ENCODE data around the gene SOS1. TPM values are rescaled to one million over a fixed set of nuclear protein-coding genes. Genes with fewer than 3 reads are reported as not detected.
"Not testable (repeated sequence)": the region's sequence is repeated elsewhere in the genome, so short reads cannot be mapped to it uniquely, and the experiment has no call there.

Gene SOS1
- total and polyA plus RNA-seq, 2 donors, result 17.3 to 92.6 TPM

DNA sequence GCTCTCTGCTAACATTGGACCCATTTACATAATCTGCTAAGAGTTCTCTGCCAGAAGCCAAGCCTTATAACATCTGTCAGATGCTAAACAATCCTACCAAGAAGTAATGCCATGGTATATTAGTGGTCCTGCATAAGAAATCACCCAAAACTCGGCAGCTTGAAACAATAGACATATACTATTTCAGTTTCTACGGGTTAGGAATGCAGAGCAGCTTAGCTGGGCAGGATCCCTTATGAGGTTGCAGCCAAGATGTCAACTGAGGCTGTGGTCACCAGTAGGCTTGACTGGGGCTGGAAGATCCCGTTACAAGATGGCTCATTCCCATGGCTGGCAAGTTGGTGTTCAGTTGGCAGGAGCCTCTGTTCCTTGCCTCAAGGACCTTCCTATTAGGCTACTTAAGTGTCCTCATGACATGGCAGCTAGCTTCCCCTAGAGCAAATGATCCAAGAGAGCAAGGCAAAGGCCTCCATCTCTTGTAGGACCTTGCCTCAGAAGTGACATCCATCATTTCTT, 25.1 kb upstream of the SOS1 start:
- H3K4me3 ChIP-seq (ENCODE audit: low read depth, low read length), result no peak overlapping the region
- no peak for DNase-seq (ENCODE audit: extremely low spot score)
- H3K36me3 ChIP-seq (ENCODE audit: insufficient read depth), result no peaks in the 10 kb centered on the region
- no peak overlapping the region for H3K27ac ChIP-seq (ENCODE audit: low read depth)
- no peaks in the 10 kb centered on the region for H3K4me1 ChIP-seq (ENCODE audit: insufficient read depth)
- 87% methylated on average over 3 of the region's 3 CpGs for WGBS

DNA sequence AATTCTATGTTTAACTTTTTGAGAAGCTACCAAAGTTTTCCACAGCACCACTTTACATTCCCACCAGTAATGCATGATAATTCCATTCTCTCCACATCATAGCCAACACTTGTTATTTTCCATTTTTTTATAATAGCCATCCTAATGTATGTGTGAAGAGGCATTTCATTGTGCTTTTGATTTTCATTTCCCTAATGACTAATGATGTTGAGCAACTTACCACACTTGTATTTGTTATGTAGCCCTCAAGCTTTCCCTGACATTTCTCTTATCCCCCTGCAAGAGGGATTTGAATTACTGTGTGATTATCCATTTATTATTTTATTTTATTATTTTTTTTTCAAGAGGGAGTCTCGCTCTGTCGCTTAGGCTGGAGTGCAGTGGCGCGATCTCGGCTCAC, 23.6 kb upstream of the SOS1 start:
- DNase-seq (ENCODE audit: extremely low spot score), result no peak
- Histone ChIP-seq H3K4me1 (ENCODE audit: insufficient read depth) (no peaks in the 10 kb centered on the region), H3K36me3 (ENCODE audit: insufficient read depth) (no peaks in the 10 kb centered on the region), H3K4me3 (ENCODE audit: low read depth, low read length) (no peak overlapping the region), H3K27ac (ENCODE audit: low read depth) (no peak overlapping the region)
- WGBS, result 99% methylated on average over 5 of the region's 5 CpGs

DNA sequence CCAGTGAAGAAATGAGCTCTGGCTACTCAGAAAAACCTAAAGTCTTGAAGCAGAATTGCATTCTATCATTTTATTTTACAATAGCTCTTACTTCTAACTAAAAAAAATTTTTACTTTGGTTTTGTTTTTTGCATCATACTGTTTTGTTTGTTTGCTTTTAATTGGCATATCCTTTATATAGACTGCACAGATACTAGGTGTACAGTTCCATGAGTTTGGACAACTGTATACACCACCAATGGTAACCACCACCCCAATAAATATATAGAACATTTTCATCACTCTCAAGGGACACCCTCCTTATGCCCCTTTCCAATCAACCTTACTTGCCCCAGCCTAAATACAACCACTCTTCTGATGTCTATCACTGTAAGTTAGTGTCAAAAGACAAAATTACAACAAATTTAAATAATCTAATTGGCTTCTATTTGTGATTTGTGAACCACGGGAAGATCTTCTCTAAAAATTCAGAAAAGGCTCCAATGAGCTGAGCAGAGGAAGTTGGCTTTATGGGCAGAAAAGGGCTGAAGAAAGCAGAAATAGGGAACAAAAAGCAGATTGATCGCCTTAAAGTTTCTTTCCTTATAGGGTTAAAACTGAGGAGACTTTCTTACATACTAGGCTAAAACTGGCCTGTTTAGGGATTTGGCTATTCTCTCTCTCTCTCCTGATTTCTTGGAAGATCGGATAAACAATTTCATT, 22.2 kb upstream of the SOS1 start:
- Histone ChIP-seq H3K4me1 (ENCODE audit: insufficient read depth) (no peaks in the 10 kb centered on the region), H3K36me3 (ENCODE audit: insufficient read depth) (no peaks in the 10 kb centered on the region), H3K4me3 (ENCODE audit: low read depth, low read length) (no peak overlapping the region), H3K27ac (ENCODE audit: low read depth) (no peak overlapping the region)
- no peak for DNase-seq (ENCODE audit: extremely low spot score)
- WGBS, result 70% methylated on average over 3 of the region's 3 CpGs

DNA sequence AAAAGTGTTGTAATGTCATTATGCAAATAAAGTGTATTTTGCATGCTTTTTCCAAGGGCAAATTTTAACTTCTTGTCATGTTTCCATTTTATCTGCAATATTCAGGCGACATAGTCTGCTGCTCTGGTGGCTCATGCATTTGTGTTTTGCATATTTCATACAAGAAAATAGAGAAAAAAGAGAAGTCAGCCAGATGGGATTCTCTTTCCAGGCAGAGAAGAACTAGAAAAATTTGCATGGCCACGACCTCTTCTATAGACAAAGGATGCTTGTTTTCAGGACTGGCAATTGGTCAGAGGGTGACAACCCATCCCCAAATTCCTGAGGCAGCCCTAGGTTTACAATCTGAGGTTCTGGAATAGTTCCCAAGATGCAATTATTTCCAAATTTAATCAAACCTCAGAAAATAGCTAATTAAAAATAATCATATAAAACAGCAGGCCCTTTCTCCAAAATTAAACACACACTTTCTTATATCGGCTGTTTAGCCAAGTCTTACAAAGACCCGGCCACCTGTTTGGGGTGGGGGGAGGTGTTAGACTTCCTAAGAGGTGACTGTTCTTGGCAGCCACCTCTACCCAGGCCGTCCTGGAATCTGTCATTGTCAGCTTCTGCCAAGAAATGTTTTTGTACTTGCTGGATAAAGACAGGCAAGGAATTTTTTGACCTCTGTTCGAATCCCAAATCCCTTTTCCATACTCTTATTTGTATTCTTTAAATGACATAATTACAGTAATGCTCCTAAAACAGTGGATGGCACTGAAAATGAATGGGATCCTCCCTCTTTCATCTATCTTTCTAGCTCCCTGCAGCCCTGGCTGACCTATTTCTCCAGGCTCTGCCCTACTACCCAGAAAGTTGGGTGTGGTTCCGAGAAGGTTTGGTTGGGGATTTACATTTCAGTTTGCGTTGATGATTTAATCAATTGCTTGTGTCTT, 20.8 kb upstream of the SOS1 start:
- Histone ChIP-seq H3K36me3 (ENCODE audit: insufficient read depth) (no peaks in the 10 kb centered on the region), H3K27ac (ENCODE audit: low read depth) (no peak overlapping the region), H3K4me3 (ENCODE audit: low read depth, low read length) (no peak overlapping the region), H3K4me1 (ENCODE audit: insufficient read depth) (no peaks in the 10 kb centered on the region)
- 33% methylated on average over 8 of the region's 8 CpGs for WGBS
- DNase-seq (ENCODE audit: extremely low spot score), result no peak

DNA sequence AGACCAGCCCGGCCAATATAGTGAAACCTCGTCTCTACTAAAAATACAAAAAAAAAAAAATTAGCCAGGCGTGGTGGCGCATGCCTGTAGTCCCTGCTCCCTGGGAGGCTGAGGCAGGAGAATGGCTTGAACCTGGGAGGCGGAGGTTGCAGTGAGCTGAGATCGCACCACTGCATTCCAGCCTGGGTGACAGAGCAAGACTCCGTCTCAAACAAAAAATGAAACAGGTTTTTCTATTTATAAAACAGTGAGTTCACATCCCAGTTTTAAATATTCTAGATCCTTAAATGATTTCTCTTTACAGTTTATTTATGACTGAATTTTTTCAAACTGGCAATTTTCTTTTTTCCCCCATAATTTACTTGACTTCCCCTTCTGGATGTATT, 20.1 kb upstream of the SOS1 start:
- 78% methylated on average over 7 of the region's 7 CpGs for WGBS
- not testable (repeated sequence) for H3K27ac ChIP-seq (ENCODE audit: low read depth); DNase-seq (ENCODE audit: extremely low spot score)

DNA sequence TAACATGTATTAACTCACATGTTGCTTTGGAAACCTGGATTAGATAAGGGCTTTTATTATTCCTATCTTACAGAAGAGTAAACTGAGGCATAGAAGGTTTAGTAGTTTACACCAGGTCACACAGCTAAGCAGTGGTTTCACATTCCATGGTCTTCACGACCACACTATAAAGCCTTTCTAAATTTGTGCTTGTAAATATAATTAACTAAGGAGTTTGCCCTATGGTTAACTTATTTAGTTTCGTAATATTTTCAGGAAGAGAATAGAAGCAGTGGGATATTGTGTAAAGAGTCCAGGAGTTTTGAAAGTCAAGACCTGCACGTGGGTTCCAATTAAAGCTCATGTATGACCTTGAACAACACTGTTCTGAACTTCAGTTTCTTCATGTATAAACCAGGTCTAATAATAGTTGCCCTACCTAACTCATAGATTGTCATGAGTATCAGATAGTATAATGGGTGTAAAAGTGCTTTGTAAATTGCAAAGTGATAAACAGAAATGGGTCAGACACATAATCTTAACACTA, 19.5 kb upstream of the SOS1 start:
- H3K4me3 ChIP-seq (ENCODE audit: low read depth, low read length), result no peak overlapping the region
- no peaks in the 10 kb centered on the region for H3K36me3 ChIP-seq (ENCODE audit: insufficient read depth)
- WGBS, result 51% methylated on average over 3 of the region's 3 CpGs
- H3K4me1 ChIP-seq (ENCODE audit: insufficient read depth), result no peaks in the 10 kb centered on the region
- no peak overlapping the region for H3K27ac ChIP-seq (ENCODE audit: low read depth)
- DNase-seq (ENCODE audit: extremely low spot score), result no peak

More for the DNA sequence above, 20.1 kb upstream of the SOS1 start:
- H3K4me3 ChIP-seq (ENCODE audit: low read depth, low read length); H3K36me3 ChIP-seq (ENCODE audit: insufficient read depth); H3K4me1 ChIP-seq (ENCODE audit: insufficient read depth): not testable (repeated sequence)

DNA sequence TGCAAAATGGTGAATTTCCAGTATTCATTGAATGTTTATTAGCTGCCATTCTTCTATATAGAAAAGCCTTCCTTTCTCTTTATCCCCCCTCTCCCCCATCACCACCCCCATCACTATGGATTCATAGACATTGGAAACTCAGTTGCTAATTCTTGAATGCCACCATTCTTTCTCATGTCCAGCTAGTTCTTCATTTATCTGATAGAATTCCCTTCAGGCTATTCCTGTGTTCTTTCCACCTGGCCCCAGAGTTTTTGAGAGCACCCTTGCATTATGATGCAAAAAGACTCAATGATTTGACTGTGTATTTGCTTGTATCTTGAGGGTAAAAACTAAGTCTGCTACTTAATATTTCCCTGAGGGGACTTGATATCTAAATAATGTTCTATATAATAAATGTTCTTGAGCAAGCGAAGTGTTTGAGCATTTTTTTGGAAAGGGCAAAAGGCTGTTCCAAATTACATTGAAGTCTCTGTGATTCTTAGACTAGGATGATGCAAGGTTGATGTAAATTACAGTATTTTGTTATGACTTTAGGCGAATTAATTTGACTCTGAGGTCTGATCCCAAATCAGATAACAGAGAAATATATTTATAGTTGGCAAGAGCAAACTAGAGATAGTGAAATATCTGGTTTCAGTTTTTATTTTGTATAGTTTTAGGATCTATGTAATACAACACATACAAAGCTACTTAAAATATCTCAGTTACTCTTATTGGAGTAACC, 18.8 kb upstream of the SOS1 start:
- Histone ChIP-seq H3K4me3 (ENCODE audit: low read depth, low read length) (no peak overlapping the region), H3K36me3 (ENCODE audit: insufficient read depth) (no peaks in the 10 kb centered on the region), H3K27ac (ENCODE audit: low read depth) (no peak overlapping the region), H3K4me1 (ENCODE audit: insufficient read depth) (no peaks in the 10 kb centered on the region)
- 24% methylated on average over 2 of the region's 2 CpGs for WGBS
- no peak for DNase-seq (ENCODE audit: extremely low spot score)

DNA sequence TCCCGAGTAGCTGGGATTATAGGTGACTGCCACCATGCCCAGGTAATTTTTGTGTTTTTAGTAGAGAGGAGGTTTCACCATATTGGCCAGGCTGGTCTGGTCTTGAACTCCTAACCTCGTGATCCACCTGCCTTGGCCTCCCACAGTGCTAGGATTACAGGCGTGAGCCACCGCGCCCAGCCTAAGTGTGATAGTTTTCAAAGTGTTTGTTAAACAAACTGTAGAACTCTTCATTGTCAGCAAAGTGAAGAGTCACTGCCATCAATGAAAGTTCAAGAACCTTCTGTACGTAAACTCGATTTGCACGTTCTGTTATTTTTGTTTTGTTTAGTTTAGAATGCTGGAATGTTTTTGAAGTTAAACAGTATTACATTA, 18.0 kb upstream of the SOS1 start:
- Histone ChIP-seq H3K4me1 (ENCODE audit: insufficient read depth) (no peaks in the 10 kb centered on the region), H3K4me3 (ENCODE audit: low read depth, low read length) (no peak overlapping the region), H3K27ac (ENCODE audit: low read depth) (no peak overlapping the region), H3K36me3 (ENCODE audit: insufficient read depth) (no peaks in the 10 kb centered on the region)
- WGBS, result 86% methylated on average over 8 of the region's 8 CpGs
- DNase-seq (ENCODE audit: extremely low spot score), result no peak

DNA sequence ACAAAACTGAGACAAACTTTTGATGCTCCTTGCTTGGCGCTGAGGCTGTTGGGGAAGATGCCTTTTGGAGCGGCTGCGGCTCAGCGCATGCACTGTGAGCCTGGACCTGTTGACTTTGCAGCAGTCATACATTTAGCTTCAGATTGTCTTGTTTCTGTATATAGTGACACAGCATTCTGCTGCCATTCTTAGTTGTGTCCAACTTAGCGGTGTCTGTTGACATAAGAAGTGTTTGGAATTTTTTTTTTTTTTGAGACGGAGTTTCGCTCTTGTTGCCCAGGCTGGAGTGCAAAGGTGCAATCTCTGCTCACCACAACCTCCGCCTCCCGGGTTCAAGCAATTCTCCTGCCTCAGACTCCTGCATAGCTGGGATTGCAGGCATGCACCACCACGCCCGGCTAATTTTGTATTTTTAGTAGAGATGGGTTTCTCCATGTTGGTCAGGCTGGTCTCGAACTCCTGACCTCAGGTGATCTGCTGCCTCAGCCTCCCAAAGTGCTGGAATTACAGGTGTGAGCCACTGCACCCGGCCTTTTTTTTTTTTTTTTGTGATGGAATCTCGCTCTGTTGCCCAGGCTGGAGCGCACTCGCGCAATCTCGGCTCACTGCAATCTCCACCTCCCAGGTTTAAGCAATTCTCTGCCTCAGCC, 17.5 kb upstream of the SOS1 start:
- not testable (repeated sequence) for DNase-seq (ENCODE audit: extremely low spot score); H3K4me3 ChIP-seq (ENCODE audit: low read depth, low read length); H3K36me3 ChIP-seq (ENCODE audit: insufficient read depth); H3K27ac ChIP-seq (ENCODE audit: low read depth); H3K4me1 ChIP-seq (ENCODE audit: insufficient read depth)
- WGBS, result 95% methylated on average over 18 of the region's 18 CpGs

DNA sequence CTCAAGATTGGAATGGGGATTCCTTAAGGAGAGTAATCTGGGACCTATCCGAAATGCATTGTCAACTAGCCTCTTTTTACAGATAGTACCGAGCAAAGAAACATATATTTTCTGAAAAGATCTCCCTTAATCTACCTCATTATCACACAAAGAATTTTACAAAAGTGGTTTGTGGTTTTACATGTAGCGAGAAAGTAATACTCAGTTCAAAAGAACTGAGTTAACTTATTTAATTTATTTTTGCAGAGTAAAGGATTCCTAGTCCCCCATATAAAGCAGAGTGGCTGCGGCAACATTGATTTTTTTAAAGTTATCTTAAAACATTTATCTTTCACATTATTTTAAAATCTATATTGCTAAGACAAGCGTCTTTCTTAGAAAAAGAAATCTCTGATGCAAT, 15.9 kb upstream of the SOS1 start:
- Histone ChIP-seq H3K4me3 (ENCODE audit: low read depth, low read length) (no peak overlapping the region), H3K27ac (ENCODE audit: low read depth) (no peak overlapping the region), H3K4me1 (ENCODE audit: insufficient read depth) (no peaks in the 10 kb centered on the region), H3K36me3 (ENCODE audit: insufficient read depth) (no peaks in the 10 kb centered on the region)
- WGBS, result 77% methylated on average over 5 of the region's 5 CpGs
- no peak for DNase-seq (ENCODE audit: extremely low spot score)

DNA sequence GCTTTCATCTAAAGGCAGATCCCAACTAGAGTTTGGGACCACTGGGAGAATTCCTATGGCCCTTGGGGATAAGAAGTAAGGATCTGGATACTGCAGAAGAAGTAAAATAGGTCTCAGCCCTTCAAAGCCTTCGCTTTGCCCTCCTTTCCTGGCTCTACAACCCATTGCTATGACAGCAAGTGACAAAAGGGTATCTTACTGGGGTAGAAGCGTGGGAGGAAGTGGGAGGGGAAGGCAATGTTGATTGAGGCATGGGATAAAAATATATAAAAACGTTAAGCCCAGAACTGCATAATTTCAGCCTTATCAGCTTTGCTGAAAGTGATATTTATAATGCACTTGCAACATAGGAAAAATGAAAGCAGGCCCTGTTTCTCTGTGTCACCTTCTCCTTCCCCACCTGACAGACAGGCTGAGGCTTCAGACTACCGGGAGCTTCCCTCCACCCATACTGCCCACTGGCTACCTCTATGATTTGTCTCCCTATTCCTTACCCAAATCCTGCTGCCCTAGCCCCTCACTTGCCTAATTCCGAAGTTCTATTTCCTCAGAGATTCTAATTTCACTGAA, 14.9 kb upstream of the SOS1 start:
- Histone ChIP-seq H3K36me3 (ENCODE audit: insufficient read depth) (no peaks in the 10 kb centered on the region), H3K4me3 (ENCODE audit: low read depth, low read length) (no peak overlapping the region), H3K27ac (ENCODE audit: low read depth) (no peak overlapping the region), H3K4me1 (ENCODE audit: insufficient read depth) (no peaks in the 10 kb centered on the region)
- WGBS, result 68% methylated on average over 5 of the region's 5 CpGs
- DNase-seq (ENCODE audit: extremely low spot score), result no peak

DNA sequence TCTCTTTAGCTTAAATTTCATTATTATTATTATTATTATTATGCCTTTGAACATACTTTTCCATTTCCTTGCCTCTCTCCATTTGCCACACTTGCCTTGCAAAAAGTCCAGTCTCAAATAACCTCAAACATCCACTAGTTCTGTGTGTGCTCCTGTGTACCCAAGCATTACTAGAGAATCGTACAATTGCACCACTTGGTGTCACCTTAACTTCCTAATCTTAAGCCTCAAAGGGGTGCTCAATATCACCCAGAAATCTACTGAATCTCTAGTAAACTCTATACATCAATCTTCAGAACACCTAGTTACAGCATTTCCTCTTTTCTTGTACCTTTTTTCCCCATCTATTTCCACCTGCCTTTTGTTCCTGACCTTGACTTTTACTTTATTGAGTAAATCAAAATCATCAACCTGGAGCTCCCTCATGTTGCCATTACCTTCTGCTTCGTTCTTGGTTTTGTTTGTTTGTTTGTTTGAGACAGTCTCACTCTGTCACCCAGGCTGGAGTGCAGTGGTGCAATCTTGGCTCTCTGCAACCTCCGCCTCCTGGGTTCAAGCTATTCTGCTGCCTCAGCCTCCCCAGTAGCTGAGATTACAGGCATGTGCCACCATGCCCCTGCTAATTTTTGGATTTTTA, 12.5 kb upstream of the SOS1 start:
- Histone ChIP-seq H3K4me1 (ENCODE audit: insufficient read depth) (no peaks in the 10 kb centered on the region), H3K4me3 (ENCODE audit: low read depth, low read length) (no peak overlapping the region), H3K36me3 (ENCODE audit: insufficient read depth) (no peaks in the 10 kb centered on the region), H3K27ac (ENCODE audit: low read depth) (no peak overlapping the region)
- no peak for DNase-seq (ENCODE audit: extremely low spot score)
- WGBS, result 82% methylated on average over 3 of the region's 3 CpGs

Measured in urinary bladder (tissue), 4 donors.